ENCODE data around the gene CD300C. TPM values are rescaled to one million over a fixed set of nuclear protein-coding genes. Genes with fewer than 3 reads are reported as not detected.
"Not testable (repeated sequence)": the region's sequence is repeated elsewhere in the genome, so short reads cannot be mapped to it uniquely, and the experiment has no call there.

CD300C gene
- total RNA-seq, 1 experiment from 2014 or later: not detected

DNA sequence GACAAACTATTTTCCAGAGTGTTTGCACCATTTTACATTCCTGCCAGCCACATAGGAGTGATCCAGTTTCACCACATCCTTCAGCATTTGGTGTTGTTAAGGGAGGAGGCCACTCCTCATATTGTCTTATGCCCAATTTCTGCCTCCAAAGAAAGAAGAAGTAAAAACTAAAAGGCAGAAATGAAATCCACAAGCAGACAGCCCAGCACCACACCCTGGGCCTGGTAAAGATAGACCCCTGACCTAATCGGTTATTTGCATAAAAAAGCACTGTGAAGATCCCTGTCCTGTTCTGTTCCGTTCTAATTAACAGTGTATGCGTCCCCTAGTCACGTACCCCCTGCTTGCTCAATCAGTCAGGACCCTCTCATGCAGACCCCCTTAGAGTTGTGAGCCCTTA, 12.5 kb upstream of the CD300C start:
- ATAC-seq; POLR2A ChIA-PET; H3K4me3 Mint-ChIP-seq; DNase-seq (ENCODE audit: low spot score): not testable (repeated sequence)
- Mint-ChIP-seq H3K4me1 (peaks cover 24% of the 10 kb centered on the region), H3K27me3 (ENCODE audit: low read depth) (peaks cover 74% of the 10 kb centered on the region), H3K27ac (peak overlapping the region; percentile 78), H3K9me3 (peaks cover 26% of the 10 kb centered on the region), H3K36me3 (peaks cover 17% of the 10 kb centered on the region)
- CTCF ChIA-PET: interaction anchor here (5.6 kb wide), 1 partner anchor 8 kb away, joined by 23 read pairs; no protein-coding TSS in a partner anchor

DNA sequence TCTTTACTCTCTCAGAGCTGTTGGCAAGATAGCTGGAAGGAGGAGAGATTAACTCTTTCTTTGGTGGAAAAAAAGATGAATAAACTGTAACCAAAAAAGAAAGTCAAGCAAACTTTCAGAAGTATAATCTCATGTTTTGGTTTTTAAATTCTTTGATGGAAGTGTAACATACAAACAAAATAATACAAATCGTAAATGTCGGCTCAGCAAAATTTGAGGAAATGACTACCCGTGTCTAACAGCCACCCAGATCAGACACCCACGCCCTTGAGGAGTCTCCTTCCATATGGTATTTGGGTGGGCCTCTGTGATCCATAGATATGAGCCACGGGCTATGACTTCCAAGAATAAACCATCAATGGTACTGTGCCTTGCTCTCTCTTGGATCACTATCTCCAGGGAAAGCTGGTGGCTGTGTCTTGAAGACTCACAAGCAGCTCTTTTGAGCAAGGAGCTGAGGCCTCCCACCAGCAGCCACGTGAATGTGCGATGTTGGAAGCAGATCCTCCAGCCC, 9.6 kb upstream of the CD300C start:
- POLR2A ChIA-PET: no interaction called here
- TF ChIP-seq TEAD1 (CRISPR knock-in tag; IDR thresholded peaks at IDR 0.05) (no peak), HMGA2 (CRISPR knock-in tag; IDR thresholded peaks at IDR 0.05) (no peak), MXD4 (CRISPR knock-in tag; IDR thresholded peaks at IDR 0.05; ENCODE audit: borderline replicate concordance) (no peak), SMAD3 (CRISPR knock-in tag; IDR thresholded peaks at IDR 0.05; ENCODE audit: borderline replicate concordance) (no peak), RORB (CRISPR knock-in tag; IDR thresholded peaks at IDR 0.05) (no peak), TP53 (CRISPR knock-in tag; IDR thresholded peaks at IDR 0.05) (no peak), TEAD4 (CRISPR knock-in tag; IDR thresholded peaks at IDR 0.05) (no peak), KAT7 (CRISPR knock-in tag; IDR thresholded peaks at IDR 0.05; ENCODE audit: borderline replicate concordance) (no peak)
- TF ChIP-seq, protein P1, sequence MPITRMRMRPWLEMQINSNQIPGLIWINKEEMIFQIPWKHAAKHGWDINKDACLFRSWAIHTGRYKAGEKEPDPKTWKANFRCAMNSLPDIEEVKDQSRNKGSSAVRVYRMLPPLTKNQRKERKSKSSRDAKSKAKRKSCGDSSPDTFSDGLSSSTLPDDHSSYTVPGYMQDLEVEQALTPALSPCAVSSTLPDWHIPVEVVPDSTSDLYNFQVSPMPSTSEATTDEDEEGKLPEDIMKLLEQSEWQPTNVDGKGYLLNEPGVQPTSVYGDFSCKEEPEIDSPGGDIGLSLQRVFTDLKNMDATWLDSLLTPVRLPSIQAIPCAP (CRISPR knock-in tag; IDR thresholded peaks at IDR 0.05): no peak
- TF ChIP-seq, protein P2, sequence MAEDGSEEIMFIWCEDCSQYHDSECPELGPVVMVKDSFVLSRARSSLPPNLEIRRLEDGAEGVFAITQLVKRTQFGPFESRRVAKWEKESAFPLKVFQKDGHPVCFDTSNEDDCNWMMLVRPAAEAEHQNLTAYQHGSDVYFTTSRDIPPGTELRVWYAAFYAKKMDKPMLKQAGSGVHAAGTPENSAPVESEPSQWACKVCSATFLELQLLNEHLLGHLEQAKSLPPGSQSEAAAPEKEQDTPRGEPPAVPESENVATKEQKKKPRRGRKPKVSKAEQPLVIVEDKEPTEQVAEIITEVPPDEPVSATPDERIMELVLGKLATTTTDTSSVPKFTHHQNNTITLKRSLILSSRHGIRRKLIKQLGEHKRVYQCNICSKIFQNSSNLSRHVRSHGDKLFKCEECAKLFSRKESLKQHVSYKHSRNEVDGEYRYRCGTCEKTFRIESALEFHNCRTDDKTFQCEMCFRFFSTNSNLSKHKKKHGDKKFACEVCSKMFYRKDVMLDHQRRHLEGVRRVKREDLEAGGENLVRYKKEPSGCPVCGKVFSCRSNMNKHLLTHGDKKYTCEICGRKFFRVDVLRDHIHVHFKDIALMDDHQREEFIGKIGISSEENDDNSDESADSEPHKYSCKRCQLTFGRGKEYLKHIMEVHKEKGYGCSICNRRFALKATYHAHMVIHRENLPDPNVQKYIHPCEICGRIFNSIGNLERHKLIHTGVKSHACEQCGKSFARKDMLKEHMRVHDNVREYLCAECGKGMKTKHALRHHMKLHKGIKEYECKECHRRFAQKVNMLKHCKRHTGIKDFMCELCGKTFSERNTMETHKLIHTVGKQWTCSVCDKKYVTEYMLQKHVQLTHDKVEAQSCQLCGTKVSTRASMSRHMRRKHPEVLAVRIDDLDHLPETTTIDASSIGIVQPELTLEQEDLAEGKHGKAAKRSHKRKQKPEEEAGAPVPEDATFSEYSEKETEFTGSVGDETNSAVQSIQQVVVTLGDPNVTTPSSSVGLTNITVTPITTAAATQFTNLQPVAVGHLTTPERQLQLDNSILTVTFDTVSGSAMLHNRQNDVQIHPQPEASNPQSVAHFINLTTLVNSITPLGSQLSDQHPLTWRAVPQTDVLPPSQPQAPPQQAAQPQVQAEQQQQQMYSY (CRISPR knock-in tag; IDR thresholded peaks at IDR 0.05): no peak
- TF ChIP-seq, protein P3, sequence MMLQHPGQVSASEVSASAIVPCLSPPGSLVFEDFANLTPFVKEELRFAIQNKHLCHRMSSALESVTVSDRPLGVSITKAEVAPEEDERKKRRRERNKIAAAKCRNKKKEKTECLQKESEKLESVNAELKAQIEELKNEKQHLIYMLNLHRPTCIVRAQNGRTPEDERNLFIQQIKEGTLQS (CRISPR knock-in tag; conservative IDR thresholded peaks at IDR 0.05): no peak
- TF ChIP-seq, protein P4, sequence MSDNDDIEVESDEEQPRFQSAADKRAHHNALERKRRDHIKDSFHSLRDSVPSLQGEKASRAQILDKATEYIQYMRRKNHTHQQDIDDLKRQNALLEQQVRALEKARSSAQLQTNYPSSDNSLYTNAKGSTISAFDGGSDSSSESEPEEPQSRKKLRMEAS (CRISPR knock-in tag; IDR thresholded peaks at IDR 0.05): no peak
- DNase-seq (ENCODE audit: low spot score) (no peak), ATAC-seq (no peak)
- peaks cover 21% of the 10 kb centered on the region for H3K4me1 Mint-ChIP-seq
- peaks cover 17% of the 10 kb centered on the region for H3K36me3 Mint-ChIP-seq
- no peak overlapping the region for H3K4me3 Mint-ChIP-seq
- CTCF ChIA-PET: interaction anchor here (5.6 kb wide), 1 partner anchor 11 kb away, joined by 23 read pairs; no protein-coding TSS in a partner anchor
- no peak overlapping the region for H3K27ac Mint-ChIP-seq
- peaks cover 23% of the 10 kb centered on the region for H3K9me3 Mint-ChIP-seq
- H3K27me3 Mint-ChIP-seq (ENCODE audit: low read depth): peaks cover 60% of the 10 kb centered on the region

DNA sequence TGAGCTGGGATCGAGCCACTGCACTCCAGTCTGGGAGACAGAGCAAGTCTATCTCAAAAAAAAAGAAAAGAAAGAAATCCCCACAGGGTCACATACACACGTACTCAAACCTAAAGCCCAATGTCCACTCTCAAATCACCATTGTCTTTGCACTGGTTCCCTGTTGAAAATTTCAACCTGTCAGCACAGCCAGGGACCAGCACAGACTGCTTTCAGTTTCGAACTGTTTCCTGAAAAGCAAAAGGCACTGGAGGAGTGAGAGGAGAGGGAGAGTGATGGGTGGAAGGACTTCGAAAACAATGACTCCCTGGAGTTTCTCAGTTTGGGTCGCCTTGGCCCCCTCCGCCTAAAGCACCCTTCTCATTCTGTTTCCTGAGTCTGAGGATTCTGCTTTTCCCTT, 9.0 kb upstream of the CD300C start:
- peaks cover 54% of the 10 kb centered on the region for H3K27me3 Mint-ChIP-seq (ENCODE audit: low read depth)
- H3K4me3 Mint-ChIP-seq: no peak overlapping the region
- no peak overlapping the region for H3K27ac Mint-ChIP-seq
- H3K36me3 Mint-ChIP-seq: peaks cover 17% of the 10 kb centered on the region
- no peak for ATAC-seq
- no peak for DNase-seq (ENCODE audit: low spot score)
- H3K9me3 Mint-ChIP-seq: peaks cover 23% of the 10 kb centered on the region
- H3K4me1 Mint-ChIP-seq: peaks cover 21% of the 10 kb centered on the region
- ChIA-PET POLR2A (interaction anchor here (0.7 kb wide), 1 partner anchor 24 kb away, joined by 3 read pairs; the partner anchor contains the start of gene CD300LB), CTCF (interaction anchor here (5.6 kb wide), 1 partner anchor 11 kb away, joined by 23 read pairs; no protein-coding TSS in a partner anchor)
- no peak for TF ChIP-seq SOX15 (CRISPR knock-in tag; IDR thresholded peaks at IDR 0.05)
- TF ChIP-seq, protein P5, sequence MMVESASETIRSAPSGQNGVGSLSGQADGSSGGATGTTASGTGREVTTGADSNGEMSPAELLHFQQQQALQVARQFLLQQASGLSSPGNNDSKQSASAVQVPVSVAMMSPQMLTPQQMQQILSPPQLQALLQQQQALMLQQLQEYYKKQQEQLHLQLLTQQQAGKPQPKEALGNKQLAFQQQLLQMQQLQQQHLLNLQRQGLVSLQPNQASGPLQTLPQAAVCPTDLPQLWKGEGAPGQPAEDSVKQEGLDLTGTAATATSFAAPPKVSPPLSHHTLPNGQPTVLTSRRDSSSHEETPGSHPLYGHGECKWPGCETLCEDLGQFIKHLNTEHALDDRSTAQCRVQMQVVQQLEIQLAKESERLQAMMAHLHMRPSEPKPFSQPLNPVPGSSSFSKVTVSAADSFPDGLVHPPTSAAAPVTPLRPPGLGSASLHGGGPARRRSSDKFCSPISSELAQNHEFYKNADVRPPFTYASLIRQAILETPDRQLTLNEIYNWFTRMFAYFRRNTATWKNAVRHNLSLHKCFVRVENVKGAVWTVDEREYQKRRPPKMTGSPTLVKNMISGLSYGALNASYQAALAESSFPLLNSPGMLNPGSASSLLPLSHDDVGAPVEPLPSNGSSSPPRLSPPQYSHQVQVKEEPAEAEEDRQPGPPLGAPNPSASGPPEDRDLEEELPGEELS (CRISPR knock-in tag; IDR thresholded peaks at IDR 0.05): no peak
- no peak for TF ChIP-seq ZNF138 (CRISPR knock-in tag; conservative IDR thresholded peaks at IDR 0.05)
- TF ChIP-seq, protein P6, sequence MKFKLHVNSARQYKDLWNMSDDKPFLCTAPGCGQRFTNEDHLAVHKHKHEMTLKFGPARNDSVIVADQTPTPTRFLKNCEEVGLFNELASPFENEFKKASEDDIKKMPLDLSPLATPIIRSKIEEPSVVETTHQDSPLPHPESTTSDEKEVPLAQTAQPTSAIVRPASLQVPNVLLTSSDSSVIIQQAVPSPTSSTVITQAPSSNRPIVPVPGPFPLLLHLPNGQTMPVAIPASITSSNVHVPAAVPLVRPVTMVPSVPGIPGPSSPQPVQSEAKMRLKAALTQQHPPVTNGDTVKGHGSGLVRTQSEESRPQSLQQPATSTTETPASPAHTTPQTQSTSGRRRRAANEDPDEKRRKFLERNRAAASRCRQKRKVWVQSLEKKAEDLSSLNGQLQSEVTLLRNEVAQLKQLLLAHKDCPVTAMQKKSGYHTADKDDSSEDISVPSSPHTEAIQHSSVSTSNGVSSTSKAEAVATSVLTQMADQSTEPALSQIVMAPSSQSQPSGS (CRISPR knock-in tag; IDR thresholded peaks at IDR 0.05; ENCODE audit: borderline replicate concordance, low read depth): no peak
- TF ChIP-seq ETV6 (CRISPR knock-in tag; IDR thresholded peaks at IDR 0.05): no peak
- TF ChIP-seq FOXP1 (CRISPR knock-in tag; IDR thresholded peaks at IDR 0.05; ENCODE audit: borderline replicate concordance): no peak
- TF ChIP-seq GABPB1 (CRISPR knock-in tag; IDR thresholded peaks at IDR 0.05): no peak
- TF ChIP-seq GRHL2 (CRISPR knock-in tag; IDR thresholded peaks at IDR 0.05; ENCODE audit: insufficient replicate concordance, severe bottlenecking): no peak
- no peak for TF ChIP-seq ESRRA (CRISPR knock-in tag; IDR thresholded peaks at IDR 0.05; ENCODE audit: borderline replicate concordance)
- TF ChIP-seq, protein P7, sequence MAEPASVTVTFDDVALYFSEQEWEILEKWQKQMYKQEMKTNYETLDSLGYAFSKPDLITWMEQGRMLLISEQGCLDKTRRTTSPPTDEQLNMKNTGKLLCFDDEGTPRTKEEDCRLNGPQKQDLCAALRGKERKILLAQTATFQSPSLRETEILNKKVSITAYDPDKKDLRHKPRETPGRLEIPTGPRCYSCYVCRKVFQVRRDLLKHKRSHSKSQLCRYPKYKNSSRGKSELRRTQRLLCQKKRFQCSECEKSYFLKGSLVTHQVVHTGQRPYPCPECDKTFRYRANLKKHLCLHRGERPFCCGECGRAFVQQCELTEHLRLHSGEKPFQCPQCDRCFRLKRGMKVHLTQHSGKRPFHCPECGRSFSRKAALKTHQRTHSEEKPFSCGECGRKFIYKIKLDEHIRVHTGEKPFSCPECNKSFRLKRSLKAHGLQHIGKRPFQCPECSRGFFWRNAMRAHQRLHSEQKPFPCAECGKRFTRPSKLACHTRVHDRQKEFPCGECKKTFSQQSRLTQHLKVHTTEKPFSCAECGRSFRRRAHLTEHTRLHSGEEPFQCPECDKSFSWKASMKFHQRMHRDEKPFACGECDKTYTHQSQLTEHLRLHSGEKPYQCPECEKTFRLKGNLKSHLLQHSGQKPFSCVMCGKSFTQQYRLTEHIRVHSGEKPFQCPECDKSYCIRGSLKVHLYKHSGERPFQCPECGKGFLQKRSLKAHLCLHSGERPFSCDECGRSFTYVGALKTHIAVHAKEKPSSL (CRISPR knock-in tag; conservative IDR thresholded peaks at IDR 0.05): no peak

Data from WTC11 (cell line).